Stimulated activated CD8-positive, alpha-beta memory T cell treated with anti-CD3 and anti-CD28 coated beads, Interleukin-2, amount 100 ng/mL, for 48 hours (primary cell): ENCODE data around the gene PBX1.

Experiments
- DNase-seq, 2 donors: peaks; one replicate each; pipeline ENCODE4 v3.0.0-alpha.2; 2020; ENCODE audit warnings: low read depth in 2 of 2

Gene PBX1

DNA sequence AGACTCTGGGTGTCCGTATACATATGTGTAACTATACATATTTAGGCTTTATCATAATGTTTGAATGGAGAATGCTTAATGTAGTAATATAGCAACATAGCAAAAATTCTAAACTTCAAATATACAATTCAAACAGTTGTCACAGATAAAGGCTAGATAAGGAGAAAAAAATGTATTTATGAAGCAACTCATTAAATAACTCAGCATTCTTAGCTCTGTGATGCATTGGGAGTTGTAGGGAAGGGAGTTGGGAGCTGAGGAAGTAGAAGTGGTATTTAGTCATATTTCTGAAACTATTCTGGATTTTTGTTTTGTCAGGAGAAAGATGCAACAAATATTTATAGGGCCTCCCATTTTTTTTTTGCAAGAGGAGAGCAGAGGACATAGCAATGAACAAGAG, 197.8 kb downstream of the PBX1 start:
- DNase-seq, result no peak

DNA sequence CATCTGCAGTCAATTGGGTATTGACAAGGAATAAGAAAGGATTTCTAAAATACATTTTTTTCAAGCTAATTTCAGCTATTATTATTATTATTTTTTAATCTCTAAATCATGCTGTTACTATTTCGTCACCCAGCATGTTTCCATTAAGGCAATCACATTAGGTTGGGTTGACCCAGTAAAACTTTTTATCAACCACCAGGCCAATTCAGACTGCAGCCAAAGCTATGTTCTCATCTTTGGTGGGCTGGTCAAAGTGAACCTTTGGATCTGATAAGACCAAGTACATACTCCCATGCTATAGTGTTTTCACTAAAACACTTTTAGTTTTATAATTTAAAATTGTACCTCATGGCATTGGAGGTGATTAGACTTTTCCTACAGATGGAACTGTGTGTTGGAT, 198.6 kb downstream of the PBX1 start:
- no peak for DNase-seq

DNA sequence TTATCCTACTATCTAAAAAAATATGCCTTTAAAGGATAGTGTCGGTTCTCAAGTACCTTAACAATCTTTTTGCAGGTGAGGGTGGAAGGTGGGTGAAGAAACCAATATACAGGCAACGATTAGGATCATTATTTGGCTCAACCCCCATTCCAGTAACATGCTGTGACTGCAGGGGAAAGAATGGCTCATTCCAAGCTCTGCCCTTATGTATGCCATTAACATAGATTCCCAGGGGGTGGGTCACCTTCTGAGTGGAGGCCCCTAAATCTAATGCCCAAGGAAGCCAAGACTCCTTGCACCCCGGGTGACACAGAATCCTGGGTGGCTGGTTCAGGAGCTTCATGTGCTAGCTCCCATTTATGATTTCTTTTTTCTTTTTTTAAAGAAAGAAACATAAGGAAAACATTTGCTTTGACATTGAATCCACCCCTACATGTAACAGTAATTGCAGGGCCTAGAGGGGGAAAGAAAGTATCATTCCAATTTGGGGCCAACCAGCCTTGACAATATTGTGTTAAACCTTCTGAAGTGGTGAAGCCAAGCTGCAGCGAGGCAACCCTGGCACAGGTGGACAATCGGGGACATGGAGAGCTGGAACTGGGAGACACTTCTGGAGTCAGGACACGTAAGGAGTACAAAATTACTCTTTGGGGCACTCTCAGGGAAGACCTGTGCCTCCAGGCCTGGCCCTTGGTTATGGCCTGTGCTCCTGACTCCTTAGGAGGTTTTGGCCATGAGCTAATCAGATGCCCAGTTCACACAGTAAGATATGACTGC, 200.3 kb downstream of the PBX1 start:
- DNase-seq, result no peak

DNA sequence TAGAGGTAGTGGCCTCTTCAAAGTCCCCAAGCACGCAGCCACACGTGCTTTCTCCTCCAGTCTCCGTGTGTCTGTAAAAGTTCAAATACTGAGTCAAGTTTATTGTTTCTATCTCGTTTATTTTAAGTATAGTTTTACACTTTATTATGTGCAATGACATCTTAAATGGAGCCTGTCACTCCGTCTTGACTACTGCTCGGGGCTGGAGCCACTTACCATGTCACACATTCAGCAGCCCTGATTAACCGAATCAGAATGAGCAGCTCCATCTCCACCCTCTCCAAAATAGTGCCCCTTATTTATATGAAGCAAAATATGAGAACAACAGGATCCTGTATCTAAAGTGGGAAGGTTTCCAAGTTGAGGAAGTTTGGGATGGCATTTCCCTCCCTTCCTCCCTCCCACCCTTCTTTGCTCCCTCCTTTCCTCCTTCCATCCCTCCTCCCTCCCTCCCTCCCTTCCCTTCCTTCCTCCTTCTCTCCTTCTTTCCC, 201.0 kb downstream of the PBX1 start:
- DNase-seq, result no peak

DNA sequence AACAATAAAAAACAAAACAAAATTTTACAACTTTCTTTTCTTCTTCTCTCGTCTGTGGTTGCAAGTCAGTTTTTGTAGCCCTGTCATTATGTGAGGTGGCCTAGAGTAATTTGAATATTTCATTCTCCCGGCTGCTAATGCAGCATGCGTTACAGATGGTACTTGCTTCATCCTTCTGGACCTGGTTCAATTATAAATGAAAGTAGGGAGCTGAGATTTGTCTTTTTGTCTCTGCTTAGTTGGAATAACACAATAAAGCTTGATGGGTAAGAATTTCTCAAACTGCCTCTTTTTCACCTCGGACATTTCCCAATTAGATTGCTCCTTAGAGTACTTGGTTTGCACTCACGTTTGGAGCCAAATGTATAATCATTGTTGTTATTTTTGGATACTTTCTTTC, 201.6 kb downstream of the PBX1 start:
- no peak for DNase-seq

DNA sequence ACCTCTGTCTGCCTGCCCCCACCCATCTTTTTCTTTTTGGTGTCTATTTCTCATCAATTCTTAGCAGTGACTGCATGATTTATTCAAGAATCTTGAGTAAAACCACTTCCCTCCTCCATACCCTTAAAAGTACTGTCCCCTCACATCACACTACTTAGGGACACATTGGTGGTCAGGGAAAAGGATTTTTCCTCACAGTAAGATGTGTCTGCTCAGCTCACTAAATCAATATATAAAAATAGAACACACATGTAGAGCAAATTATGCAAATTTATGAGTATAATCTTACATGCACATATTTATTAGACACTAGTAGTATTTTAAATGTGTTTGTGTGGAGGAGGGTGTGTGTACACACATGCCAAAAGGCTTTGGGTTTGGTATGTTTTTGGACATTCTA, 202.0 kb downstream of the PBX1 start:
- no peak for DNase-seq

DNA sequence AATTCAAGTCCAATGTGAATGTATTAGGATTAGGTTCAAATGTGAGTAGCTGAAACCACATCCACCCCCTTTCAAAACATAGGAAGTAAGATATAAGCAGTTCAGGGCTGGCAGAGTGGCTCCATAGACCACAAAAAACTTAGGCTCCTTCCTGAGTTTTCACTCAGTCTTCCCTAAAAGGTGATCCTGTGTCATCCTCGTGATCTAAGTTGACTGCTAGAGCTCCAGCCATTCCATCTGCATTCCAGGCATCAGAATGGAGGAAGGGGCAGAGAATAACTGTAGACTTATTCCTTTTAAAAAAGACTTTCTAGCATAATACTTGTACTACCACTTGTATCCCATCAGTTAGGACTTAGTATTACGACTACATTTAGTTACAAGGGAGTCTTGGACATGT, 204.1 kb downstream of the PBX1 start:
- DNase-seq, result no peak

DNA sequence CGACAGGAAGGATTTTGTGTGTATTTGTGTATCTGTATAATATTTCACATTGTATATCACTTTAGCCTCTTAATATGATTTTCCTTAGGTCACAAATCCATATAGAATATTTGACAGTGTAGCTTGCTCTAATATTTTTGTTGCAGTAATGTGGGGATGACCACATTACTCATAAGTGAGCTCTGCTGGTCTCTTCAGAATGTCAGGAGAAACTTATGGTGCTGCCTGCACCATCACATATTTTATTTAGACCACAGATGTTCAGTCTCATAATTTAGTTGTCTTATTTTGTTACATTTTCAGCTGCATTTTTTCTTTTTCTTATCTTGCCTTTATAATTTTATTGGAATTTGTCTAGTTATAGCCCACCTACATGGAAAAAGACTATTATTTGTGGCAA, 205.3 kb downstream of the PBX1 start:
- DNase-seq, result no peak

DNA sequence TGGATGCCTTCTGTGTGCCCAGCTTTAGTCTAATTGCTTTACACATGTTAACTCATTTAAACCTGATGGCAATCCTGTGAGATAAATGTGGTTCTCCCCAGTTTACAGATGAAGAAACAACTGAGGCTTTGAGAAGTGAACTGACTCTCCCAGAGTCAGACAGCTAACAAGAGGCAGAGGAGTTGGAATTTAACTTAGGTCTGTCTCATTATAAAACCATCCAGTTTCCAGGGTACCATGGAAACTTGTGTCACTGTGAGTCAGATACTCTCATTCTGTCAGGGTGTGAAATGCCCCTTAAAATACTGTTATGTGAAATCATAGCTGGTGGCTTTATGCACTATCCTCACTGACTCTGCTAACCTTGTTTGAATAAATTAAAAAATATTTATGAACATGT, 206.6 kb downstream of the PBX1 start:
- no peak for DNase-seq

DNA sequence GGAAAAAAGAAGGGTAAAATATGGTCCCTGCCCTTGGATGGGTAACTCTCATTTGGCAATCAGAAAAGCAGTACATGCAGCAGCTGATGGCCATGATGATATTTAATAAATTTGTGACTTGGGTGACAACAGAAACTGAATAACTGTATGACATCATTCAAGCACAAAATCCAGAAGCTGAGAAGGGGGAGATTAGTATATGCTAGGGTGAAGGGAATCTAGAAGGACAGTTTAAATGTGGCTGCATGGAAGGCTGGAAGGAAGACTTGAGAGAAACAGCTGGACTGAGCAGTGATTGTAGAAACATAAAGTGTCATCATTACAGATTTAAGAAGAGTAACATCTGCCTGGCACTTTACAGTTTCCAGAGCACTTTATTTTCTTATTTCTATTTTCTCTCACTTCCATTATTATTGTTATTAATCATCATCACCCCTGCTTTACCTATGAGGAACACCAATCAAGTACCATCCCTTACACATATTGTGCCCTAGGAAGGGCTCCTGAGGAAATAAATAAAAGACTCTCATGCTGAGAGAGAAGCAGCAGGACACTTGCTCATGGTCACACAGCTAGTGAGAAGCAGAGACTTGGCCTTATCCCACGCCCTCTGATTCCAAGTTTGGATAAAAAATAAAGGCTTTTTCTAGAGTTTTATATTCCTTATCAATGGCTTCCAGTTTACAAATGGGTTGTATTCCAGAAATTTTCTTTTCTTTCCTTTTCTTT, 207.2 kb downstream of the PBX1 start:
- no peak for DNase-seq

DNA sequence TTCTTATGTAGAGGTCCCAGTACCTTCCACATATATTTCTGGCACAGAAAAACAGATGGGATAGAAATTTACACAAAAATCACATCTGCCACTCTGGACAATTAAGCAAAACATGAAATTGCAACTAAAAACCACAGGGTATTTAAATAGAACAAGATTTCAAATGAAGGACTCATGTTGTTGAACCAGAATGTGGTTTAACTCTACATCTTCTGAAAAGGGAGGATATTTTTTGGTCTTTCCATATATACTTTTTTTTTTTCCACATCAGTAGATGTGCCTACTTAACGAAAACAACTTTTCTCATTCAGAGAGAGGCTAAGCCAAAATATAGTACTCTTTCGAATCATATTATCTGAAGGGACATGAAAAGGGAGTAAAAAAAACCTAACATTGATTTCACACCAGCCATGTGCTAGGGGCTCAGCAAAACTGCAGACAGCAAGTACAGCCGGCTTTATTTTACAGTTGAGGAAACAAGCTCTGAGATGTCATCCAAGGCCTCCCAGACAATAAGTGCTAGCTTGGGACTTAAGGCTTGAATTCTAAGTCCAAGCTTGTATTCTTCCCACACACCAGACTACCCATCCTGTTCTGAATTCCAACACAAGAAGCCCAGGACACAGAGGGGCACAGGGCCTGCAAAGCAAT, 208.9 kb downstream of the PBX1 start:
- DNase-seq, result no peak

DNA sequence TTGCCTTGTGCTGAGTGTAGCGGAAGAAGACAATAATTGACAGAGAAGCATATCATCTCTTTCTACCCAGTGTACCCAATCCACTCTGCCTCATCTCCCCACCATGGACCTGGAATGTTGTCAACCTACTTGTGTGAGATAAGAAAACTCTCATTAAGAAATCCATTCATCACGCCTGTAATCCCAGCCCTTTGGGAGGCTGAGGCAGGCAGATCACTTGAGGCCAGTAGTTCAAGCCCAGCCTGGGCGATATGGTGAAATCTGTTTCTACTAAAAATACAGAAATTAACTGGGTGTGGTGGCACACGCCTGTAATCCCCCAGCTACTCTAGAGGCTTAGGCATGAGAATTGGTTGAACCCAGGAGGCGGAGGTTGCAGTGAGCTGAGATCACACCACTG, 209.6 kb downstream of the PBX1 start:
- no peak for DNase-seq

DNA sequence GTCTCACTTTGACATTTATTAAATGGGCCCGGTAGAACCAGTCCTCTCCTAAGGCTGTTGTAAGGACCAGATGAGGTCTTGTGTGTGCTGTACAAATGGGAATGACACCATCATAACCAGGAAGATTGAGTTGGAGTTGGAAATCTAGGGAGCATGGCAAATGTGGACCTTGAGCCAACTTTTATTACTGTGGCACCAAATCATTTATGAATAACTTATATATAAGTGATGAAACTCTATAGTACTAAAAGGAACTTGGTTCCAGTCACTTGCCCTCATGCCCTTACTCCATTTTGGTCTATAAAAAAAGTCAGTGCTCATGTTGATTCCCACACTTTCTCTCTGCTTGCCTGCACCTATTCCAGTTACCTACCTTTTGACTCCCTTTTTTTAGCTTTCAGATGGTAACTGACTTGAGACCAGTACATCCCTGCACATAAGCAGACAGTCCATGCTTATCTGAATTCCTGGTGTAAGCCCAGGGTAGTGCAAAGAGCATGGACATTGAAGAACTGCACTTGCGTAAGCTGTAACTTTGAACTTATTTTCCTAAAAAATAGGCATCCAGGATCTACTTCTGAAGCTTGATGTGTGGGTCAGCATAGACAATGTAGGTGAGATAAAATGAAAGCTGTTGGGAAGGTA, 210.6 kb downstream of the PBX1 start:
- DNase-seq, result no peak

DNA sequence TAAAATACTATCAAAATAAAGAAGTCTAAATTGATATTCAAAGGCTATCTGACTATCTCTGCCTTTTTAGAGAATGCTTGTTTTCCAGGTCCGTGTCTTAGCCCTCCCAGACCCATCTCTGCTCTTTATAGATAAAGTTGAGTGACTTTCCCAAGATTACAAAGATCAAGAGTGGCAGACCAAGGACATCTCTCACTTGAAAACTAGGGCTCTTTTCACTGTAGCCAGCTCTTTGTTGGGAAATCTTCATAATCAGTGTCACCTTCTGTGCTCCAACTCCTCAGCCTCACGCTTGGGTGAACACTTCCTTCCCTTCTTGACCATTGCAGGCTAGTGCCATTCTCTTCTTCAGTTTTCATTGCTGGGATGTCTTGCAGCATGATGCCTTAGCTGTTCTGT, 211.1 kb downstream of the PBX1 start:
- no peak for DNase-seq

DNA sequence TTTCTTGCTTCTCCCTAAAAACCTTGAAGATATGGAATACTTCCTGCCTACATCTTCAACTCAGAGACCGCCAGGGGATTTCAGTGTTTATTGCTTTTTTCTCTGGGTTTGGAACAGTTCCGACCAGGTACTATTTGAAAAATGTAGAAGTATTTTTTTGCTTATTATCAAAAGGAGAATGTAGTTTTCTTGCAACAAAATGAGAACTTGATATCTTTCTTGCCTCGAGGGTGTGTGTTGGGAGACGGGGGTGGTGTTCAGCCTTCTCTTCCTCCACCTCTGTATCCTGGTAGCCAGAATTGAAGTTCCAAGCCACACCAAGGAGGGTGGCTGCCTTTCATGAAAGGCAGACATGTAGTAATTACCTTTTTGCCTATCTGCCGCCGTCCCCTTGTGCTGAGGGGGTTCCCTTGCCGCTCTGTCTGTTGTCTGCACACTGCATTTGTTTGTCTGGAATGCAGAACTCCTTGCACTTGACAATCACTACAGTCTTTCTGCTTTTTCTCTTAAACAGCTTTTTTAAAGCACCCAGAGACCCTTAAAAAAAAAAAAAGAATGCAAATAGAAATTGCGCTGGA, 212.1 kb downstream of the PBX1 start:
- no peak for DNase-seq

DNA sequence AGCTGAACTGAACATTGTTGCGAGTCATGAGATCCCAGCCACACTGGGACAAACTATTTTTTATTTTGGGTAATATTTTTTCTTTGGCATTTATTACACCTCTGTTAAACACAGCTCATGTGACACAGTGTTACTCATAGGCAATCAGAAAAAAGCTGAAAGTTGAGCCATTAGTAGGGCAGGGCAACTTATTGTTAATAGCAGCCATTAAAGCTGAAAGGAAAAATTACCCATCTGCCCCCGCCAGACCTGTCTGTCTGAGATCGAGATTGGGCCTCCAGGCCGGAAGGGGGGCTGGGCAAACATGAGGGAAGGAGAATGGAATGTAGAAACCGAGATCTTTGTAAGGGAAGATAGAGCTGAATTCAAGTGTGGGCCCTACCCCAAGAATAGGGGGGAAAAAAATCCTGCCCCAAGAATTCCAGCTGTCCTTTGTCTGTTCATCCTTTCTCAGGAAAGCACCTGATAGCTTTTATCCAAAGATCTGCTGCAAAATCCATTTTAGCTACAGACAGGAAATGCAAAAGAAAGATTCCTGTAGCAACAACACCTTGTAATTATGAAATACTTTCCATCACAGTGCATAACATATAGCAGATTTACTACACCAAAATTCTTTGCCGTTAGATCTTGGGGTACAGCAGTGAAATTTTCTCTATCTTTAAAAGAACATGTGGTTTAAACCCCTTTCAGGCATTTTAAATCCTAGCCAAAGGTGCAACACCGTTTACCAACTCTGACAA, 212.8 kb downstream of the PBX1 start:
- no peak for DNase-seq

DNA sequence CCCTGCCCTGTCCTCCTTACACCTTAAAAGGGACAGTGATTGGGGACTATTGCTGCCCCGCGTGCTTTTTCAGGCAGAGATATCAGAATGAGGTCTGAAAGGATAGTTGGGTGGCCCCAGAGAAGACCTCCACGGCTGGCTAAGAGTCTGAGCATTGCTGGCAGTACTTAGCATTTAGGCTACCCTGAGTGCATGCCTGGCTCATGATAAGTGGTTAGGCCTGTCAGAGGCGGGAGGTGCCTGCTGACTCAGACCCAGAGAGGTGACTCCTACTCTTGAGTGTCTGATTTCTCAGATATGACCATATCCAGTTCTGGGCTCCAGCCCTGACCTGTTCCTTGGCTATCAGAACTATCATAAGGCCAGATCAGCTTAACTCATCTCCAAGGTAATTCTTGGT, 213.7 kb downstream of the PBX1 start:
- DNase-seq, result peak; percentile 1 to 6

DNA sequence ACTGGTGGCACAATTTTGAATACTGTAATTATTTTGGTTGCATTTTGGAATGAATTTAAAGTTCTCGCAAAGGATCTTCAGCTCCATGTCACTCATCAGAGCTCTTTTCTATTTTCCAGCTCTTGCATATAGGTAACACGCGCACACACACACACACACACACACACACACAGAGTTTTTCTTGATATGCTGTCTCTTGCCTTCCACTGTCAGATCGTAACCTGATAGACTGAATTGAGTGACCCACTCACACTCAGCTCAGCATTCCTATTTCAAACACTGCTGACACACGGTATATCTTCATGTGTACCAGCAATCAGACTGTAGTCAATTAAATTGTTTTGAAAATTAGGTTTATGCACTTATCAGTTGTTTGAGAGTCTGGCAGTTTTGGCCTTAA, 214.1 kb downstream of the PBX1 start:
- no peak for DNase-seq

DNA sequence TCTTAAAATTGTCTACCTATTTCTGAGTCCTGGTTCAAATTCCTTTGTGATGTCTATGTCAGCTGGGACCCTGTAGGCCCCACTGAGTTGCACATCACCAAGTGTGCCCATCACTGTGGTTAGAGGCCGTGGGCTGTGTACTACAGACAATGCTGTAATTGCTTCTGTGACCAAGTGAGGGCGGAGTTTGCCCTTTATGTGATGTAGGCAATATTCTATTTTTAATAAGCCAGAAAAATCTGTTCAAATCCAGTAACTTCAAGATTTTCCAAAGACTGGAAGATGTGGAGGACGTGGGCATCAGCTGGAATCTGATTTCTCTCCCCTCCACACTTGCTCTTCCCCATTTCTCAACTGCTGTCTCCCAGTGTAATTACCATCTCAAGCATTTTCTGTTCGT, 215.4 kb downstream of the PBX1 start:
- DNase-seq, result no peak

DNA sequence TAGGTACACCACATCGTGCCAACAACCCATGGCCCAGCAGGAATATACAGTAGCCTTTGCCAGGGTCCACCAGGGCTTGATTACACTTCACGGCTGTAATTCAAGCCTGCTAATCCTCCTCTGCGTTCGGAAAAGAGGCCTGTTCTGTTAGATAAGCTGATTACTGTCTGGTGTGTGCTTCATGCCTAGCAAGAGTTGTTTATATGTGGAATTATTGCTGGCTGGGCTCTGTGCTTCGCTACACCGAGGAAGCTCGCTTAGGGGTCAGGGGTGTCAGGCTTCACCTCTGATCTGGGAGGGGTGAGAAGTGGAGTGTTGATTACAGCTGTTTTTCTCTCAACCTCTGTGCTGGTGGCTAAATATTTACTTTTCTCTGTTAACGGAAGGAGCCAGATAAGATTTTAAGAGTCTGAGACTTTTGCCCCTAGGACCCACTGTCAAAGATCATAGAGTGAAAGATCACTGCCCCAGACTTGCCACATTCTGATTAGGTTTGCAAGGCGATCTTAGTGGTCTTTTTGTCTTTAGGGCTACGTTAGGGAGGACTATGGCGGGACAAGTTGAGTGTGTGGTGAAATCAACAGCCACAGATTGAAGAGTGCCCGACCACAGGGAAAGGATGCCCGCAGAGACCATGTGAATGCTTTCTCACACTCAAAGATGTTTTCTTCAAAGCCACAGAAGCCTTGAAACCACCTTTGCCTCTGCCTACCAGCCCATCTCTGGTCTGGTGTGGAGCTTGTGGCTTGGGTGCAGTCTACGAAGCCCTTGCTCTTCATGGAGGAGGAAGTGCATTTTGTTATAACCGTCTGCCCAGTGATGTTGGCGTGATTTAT, 216.1 kb downstream of the PBX1 start:
- DNase-seq, result no peak
